Measurements from ENCODE around the gene RASSF9. TPM values are rescaled to one million over a fixed set of nuclear protein-coding genes. Genes with fewer than 3 reads are reported as not detected.

The RASSF9 gene
- not detected for total RNA-seq
- total RNA-seq = 0 reads per million in 2 donors

DNA sequence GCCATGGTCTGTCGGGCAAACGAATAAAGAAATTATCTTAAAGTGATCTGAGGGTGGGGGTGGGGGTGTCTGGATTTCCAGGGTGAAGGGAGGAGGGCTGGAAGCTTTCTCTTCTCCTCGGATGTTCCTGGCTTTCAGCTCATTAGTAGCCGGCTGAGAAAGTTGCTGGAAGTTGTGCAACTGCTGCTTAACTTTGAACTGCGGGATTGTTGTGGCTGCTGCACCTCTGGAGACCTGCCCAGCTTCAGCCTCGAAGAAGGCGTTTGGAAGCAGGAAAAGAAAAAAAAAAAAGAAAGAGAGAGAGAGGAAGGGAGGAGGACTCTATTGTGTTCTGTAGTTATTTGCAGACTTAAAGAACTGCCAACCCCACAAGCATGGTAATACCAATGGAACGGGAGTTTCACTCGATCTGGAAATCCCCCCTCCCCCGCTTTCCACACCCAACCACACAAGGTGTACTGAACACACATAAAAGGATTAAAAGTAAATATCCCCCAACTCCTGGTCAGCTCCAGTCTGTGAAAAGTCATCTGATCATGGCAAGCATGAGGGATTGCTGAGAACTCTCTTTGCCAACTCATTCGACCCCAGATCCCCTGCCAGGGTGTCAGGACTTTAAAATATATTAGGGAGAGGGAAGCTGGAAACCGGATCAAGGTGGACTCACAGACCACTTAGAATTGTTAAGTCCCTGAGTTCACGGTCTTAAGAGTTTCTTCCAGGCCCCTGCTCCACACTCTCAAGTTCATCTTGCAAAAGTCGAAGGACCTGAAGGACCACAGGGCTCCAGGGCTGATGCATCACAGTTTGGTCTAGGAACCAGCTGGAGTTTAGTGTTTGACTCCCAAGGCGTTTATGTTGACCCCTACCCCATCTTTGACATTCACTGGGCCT lies at the start of gene RASSF9:
Gene RASSF9 (minus strand): TSS at position 213 of the 894 bp plus-strand sequence. CDS start 208 bp downstream, at position 5.
- Mint-ChIP-seq H3K27ac (no peak within 1 kb of the TSS), H3K27me3 (no peaks in the 10 kb centered on the region), H3K4me1 (no peaks in the 10 kb centered on the region), H3K4me3 (no peak within 1 kb of the TSS), H3K36me3 (ENCODE audit: low read depth) (no peaks in the 10 kb centered on the region)
- ATAC-seq = no peak
- DNase-seq = no peak
- H3K9me3 ChIP-seq (ENCODE audit: control insufficient read depth, low read length, poor library complexity, severe bottlenecking) = no peaks in the 10 kb centered on the region

DNA sequence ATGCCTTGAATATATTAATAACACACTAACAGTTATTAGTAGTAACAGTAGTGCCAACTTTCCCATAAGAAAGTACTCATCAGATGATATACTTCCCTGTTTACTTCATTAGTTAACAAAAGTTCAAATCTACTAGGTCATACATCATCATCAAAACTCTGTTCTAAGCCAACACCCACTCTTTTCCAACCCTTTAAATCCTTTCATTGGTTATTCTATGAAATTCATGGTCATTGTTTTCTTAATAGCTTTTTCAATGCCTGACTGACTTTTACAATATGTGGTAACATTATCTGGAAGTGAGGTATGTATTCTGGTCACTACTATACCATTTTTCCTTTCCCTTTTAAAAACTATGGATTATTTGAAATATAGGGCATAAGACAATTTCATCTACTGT lies 47.6 kb upstream of the RASSF9 start:
- Mint-ChIP-seq H3K27ac (no peak overlapping the region), H3K27me3 (no peaks in the 10 kb centered on the region), H3K36me3 (ENCODE audit: low read depth) (no peaks in the 10 kb centered on the region), H3K4me3 (no peak overlapping the region), H3K4me1 (no peaks in the 10 kb centered on the region)
- DNase-seq (no peak), ATAC-seq (no peak)
- H3K9me3 ChIP-seq (ENCODE audit: control insufficient read depth, low read length, poor library complexity, severe bottlenecking) = no peaks in the 10 kb centered on the region

DNA sequence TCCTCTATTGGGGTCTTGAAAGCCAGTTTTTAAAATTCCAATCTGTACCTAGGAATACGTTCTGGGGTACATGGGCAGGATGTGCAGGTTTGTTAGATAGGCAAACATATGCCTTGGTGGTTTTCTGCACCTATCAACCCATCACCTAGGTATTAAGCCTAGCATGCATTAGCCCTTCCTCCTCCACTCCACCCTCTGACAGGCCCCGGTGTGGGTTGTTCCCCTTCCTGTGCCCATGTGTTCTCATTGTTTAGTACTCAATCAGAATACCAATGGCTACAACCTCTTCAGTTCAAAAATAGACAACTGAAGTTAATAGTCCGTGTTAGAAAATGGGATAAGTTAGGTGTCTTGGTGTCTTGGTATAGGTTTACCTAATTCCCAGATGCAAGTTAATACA lies 41.2 kb upstream of the RASSF9 start:
- ATAC-seq = no peak
- no peak for DNase-seq
- Mint-ChIP-seq H3K4me3 (no peak overlapping the region), H3K27me3 (no peaks in the 10 kb centered on the region), H3K27ac (no peak overlapping the region), H3K4me1 (peaks cover 2% of the 10 kb centered on the region), H3K36me3 (ENCODE audit: low read depth) (no peaks in the 10 kb centered on the region)
- no peaks in the 10 kb centered on the region for H3K9me3 ChIP-seq (ENCODE audit: control insufficient read depth, low read length, poor library complexity, severe bottlenecking)

DNA sequence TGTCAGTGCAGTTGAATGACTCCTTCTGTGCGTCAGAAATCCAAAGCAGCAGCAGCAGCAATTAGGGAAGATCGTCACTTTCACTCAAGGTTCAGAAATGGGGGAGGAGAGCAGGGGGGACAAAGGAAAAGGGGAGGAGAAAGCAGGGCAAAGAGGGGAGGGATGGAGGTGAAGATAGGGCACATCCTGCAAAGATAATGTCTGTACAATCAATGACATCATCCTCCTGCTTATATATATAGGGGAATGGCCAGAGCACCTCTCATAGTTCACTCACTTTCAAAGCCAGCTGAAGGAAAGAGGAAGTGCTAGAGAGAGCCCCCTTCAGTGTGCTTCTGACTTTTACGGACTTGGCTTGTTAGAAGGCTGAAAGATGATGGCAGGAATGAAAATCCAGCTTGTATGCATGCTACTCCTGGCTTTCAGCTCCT lies 37.8 kb upstream of the RASSF9 start, which contains the start of gene NTS:
Gene NTS (plus strand): TSS at position 265 of the 431 bp plus-strand sequence. CDS start 109 bp downstream, at position 374.
- no peaks in the 10 kb centered on the region for H3K9me3 ChIP-seq (ENCODE audit: control insufficient read depth, low read length, poor library complexity, severe bottlenecking)
- Mint-ChIP-seq H3K36me3 (ENCODE audit: low read depth) (no peaks in the 10 kb centered on the region), H3K4me1 (peaks cover 2% of the 10 kb centered on the region), H3K27me3 (peaks cover 12% of the 10 kb centered on the region), H3K27ac (no peak within 1 kb of the TSS), H3K4me3 (no peak within 1 kb of the TSS)
- DNase-seq = no peak
- no peak for ATAC-seq

DNA sequence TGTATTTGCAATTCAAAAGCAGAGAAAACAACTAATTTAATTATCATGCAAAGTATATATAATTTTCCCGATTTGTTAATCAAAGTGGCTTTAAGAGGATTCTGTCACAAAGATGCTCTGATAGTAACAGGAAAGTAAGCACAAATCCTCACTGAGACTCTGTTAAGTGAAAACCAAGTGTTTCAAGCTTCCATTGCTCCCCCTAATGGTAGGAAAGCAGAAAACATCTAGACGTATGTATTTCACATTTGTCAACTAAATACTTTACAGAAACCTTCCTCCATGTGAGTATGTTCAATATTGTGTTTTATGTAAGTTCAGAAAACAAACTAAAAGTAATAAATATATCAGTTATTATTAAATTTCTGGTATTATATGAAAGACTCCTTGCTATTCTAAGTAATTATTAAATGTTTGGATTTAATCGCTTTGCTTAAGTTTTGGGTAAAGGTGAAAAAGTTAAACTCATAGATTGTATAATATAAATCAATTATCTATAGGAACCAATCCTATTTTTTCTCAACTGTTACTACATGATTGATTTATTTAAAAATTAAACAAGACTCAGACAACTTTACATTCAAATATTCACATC lies 36.4 kb upstream of the RASSF9 start:
- H3K27me3 Mint-ChIP-seq = peaks cover 16% of the 10 kb centered on the region
- no peak for ATAC-seq
- DNase-seq = no peak

DNA sequence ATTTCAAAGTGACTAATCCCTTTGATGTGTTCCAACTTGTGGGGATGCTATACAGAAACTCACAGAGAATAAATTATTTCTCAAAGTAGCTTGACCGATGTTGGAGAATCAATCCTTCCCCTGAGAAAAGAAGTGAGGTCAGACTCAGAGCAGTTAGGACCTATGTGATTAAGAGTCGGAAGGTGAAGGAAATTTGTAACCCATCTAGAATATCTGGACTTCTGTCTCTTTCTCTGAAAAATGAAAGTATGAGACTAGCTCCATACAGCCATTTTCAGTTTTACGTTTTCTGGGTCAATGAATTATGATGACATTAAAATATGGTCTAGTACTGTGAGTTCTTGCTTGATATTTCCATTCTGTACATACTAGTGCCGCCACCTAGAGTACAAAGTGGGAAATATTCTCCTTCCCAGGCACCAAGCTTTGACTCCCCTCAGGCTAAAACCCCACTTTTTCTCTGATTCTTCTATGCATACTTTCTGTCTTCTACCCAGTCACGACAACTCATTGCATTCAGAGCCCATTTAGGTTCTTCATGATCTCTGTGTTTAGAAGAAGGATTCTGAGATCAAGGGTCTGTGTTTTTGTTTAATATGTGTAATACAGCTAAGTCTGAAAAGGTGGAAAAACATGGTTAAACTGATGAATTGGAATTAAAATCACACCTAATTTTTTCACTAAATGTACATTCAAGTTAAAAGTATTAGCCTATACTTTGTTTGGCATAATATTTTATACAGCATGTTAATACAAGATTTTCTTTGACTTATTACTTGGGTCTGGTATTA lies 31.0 kb upstream of the RASSF9 start:
- Mint-ChIP-seq H3K27ac (no peak overlapping the region), H3K4me1 (no peaks in the 10 kb centered on the region), H3K4me3 (no peak overlapping the region), H3K27me3 (peaks cover 16% of the 10 kb centered on the region), H3K36me3 (ENCODE audit: low read depth) (no peaks in the 10 kb centered on the region)
- no peaks in the 10 kb centered on the region for H3K9me3 ChIP-seq (ENCODE audit: control insufficient read depth, low read length, poor library complexity, severe bottlenecking)
- DNase-seq (no peak), ATAC-seq (no peak)

More for the DNA sequence above, 36.4 kb upstream of the RASSF9 start:
- H3K4me3 Mint-ChIP-seq = no peak overlapping the region
- no peaks in the 10 kb centered on the region for H3K36me3 Mint-ChIP-seq (ENCODE audit: low read depth)
- H3K9me3 ChIP-seq (ENCODE audit: control insufficient read depth, low read length, poor library complexity, severe bottlenecking) = no peaks in the 10 kb centered on the region
- H3K4me1 Mint-ChIP-seq = peaks cover 2% of the 10 kb centered on the region
- H3K27ac Mint-ChIP-seq = no peak overlapping the region

DNA sequence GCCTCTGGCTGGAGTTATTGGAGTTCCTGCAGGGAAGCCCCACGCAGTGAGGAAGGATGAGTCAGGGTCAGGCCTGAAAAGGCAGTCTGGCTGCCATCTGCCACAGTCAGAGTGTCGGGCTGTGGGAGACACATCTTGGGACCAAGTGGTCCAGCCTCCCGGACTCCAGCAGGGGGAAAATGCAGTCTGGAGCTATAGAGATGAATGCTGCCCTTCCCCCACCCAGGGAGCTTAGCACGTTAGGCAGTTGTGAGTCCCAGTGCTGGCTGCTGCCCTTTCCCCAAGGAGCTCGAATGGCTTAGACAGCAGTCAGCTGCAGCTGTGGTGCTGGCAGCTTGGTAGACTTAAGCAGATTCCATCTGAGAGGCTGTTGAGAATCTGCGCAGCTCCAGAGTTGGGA lies 29.7 kb upstream of the RASSF9 start:
- no peaks in the 10 kb centered on the region for H3K36me3 Mint-ChIP-seq (ENCODE audit: low read depth)
- ATAC-seq (no peak), DNase-seq (no peak)
- peaks cover 16% of the 10 kb centered on the region for H3K27me3 Mint-ChIP-seq
- no peaks in the 10 kb centered on the region for H3K9me3 ChIP-seq (ENCODE audit: control insufficient read depth, low read length, poor library complexity, severe bottlenecking)
- no peaks in the 10 kb centered on the region for H3K4me1 Mint-ChIP-seq
- H3K27ac Mint-ChIP-seq = no peak overlapping the region
- H3K4me3 Mint-ChIP-seq = no peak overlapping the region

DNA sequence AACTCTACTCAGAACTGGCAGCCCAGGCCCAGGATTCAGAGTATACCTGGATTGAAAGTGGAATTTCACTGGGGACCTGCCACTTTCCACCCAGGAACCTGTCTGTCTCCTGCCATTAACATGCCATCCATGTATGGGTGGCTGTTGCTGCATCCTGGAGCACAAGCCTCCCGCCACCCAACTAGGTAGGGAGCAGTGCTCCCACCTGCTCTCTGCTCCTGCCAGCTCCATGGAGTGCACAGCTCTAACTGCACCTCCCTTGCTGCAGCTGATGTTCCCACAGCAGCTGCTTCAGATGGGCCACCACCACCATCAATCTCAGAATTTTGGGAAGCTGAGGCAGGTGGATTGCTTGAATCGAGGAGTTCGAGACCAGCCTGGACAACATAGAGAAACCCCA lies 20.8 kb upstream of the RASSF9 start:
- DNase-seq = no peak
- Mint-ChIP-seq H3K36me3 (ENCODE audit: low read depth) (no peaks in the 10 kb centered on the region), H3K27me3 (no peaks in the 10 kb centered on the region), H3K27ac (no peak overlapping the region), H3K4me3 (no peak overlapping the region), H3K4me1 (no peaks in the 10 kb centered on the region)
- no peaks in the 10 kb centered on the region for H3K9me3 ChIP-seq (ENCODE audit: control insufficient read depth, low read length, poor library complexity, severe bottlenecking)
- no peak for ATAC-seq

DNA sequence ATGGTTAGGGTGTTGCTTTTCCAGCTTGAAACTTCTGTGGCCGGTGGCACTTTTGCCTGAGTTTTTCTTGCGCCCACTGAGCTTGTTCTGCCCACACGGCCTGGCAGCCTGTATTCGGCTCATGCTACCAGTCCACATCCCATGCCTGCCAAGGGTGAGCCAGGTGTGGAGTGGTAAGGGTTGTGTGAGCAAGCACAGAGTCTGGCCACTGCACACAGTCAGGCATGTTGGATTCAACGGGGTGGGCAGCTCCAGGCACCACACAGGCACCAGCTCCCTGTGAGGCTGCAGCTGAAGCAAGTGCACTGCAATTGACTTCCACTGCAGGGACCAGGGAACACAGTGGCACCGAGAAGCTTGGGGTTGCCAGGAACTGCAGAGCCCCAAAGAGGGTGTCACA lies 19.1 kb upstream of the RASSF9 start:
- no peak overlapping the region for H3K27ac Mint-ChIP-seq
- H3K36me3 Mint-ChIP-seq (ENCODE audit: low read depth) = no peaks in the 10 kb centered on the region
- ATAC-seq (no peak), DNase-seq (no peak)
- H3K4me1 Mint-ChIP-seq = no peaks in the 10 kb centered on the region
- H3K4me3 Mint-ChIP-seq = no peak overlapping the region
- no peaks in the 10 kb centered on the region for H3K9me3 ChIP-seq (ENCODE audit: control insufficient read depth, low read length, poor library complexity, severe bottlenecking)
- H3K27me3 Mint-ChIP-seq = no peaks in the 10 kb centered on the region

DNA sequence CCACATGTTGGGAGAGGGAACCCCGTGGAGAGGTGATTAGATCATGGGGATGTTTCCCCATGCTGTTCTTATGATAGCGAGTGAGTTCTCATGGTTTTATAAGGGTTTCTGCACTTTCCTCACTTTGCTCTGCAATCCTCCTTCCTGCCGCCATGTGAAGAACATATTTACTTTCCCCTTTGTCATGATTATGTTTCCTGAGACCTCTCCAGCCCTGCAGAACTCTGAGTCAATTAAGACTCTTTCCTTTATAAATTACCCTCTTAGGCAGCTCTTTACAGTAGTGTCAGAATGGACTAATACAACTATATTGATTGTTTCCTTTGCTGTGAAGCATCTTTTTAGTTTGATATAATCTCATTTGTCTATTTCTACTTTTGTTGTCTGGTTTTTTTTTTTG lies 13.1 kb upstream of the RASSF9 start:
- Mint-ChIP-seq H3K4me3 (no peak overlapping the region), H3K36me3 (ENCODE audit: low read depth) (no peaks in the 10 kb centered on the region), H3K4me1 (no peaks in the 10 kb centered on the region), H3K27me3 (no peaks in the 10 kb centered on the region), H3K27ac (no peak overlapping the region)
- DNase-seq = no peak
- no peak for ATAC-seq
- no peaks in the 10 kb centered on the region for H3K9me3 ChIP-seq (ENCODE audit: control insufficient read depth, low read length, poor library complexity, severe bottlenecking)

DNA sequence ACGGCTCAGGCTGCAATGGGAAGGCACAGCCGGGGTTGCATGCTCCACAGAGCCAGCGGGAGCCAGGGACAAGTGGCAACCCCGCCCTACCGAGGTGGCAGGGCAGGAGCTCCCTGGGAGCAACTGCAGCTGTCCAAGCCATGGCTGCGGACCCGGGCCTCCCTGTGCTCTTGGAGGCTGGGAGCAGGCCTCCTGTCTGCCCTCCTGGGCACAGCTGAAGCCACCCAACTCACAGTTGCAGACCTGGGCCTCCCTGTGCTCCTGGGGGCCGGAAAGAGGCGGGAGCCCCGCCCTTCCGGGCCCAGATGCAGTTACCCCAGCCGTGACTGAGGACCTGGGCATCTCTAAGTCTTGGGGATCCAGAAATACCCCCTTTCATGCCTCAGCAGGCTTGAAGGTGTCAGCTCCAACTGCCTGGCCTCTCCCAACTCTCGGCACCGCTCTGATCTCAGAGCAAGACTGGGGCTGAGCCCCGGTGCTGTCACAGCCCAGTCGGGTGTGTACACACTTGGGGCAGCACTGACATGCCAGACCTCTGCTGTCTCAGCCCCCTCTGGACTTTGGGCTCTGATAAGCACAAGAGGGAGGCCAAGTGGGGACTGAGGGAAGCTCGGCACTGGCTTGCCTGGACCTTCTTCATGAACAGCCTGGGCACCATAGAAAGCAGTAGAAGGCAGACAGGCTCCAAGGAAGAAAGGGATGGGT lies 7.5 kb upstream of the RASSF9 start:
- Mint-ChIP-seq H3K27ac (no peak overlapping the region), H3K4me3 (no peak overlapping the region), H3K4me1 (no peaks in the 10 kb centered on the region), H3K27me3 (no peaks in the 10 kb centered on the region), H3K36me3 (ENCODE audit: low read depth) (no peaks in the 10 kb centered on the region)
- ATAC-seq (no peak), DNase-seq (no peak)
- no peaks in the 10 kb centered on the region for H3K9me3 ChIP-seq (ENCODE audit: control insufficient read depth, low read length, poor library complexity, severe bottlenecking)

DNA sequence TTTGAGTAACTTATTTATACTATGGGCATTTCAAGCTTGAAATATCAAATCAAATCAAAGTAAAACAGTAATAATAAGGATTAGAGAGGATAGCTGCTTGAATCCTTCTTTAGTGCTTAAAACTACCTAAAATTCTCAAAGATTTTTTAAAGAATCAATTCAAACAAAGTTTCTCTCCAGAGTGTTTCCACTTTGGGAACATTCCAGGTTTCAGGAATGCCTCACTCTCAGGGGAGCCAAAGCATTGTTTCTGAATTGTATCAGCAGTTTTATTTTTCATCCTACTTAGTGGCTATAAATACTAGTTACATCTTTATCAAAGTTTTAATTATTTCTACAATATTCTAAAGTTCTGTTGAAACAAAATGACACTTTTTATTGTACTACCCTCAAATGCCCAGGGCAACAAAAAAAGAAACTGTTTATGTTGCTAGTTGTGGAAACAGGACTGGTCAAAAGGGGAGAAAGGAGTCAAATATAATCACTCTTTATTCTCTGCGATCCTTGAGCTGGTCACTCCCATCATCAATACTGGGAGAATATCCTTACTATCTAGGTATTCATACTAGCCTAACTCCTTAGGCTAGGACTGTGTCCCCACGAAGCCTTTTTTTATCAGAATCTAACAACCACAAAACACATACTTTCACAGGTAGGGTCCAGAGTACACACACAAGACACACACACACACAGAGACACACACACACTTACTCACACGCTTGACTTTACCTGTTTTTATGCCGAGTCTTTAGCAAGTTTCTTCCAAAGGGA lies 598 bp downstream of the RASSF9 start:
- no peaks in the 10 kb centered on the region for H3K27me3 Mint-ChIP-seq
- H3K4me1 Mint-ChIP-seq = no peaks in the 10 kb centered on the region
- no peaks in the 10 kb centered on the region for H3K9me3 ChIP-seq (ENCODE audit: control insufficient read depth, low read length, poor library complexity, severe bottlenecking)
- H3K4me3 Mint-ChIP-seq = no peak overlapping the region
- no peak overlapping the region for H3K27ac Mint-ChIP-seq
- no peaks in the 10 kb centered on the region for H3K36me3 Mint-ChIP-seq (ENCODE audit: low read depth)
- ATAC-seq (no peak), DNase-seq (no peak)

All from T-helper 17 cell (primary cell).